Activated CD8-positive, alpha-beta memory T cell treated with anti-CD3 and anti-CD28 coated beads for 24 hours (primary cell): Measurements from ENCODE around the gene COX4I1.

Experiments used
- DNase-seq: peaks from one replicate; pipeline ENCODE4 v3.0.0-alpha.2; 2020

The COX4I1 gene

DNA sequence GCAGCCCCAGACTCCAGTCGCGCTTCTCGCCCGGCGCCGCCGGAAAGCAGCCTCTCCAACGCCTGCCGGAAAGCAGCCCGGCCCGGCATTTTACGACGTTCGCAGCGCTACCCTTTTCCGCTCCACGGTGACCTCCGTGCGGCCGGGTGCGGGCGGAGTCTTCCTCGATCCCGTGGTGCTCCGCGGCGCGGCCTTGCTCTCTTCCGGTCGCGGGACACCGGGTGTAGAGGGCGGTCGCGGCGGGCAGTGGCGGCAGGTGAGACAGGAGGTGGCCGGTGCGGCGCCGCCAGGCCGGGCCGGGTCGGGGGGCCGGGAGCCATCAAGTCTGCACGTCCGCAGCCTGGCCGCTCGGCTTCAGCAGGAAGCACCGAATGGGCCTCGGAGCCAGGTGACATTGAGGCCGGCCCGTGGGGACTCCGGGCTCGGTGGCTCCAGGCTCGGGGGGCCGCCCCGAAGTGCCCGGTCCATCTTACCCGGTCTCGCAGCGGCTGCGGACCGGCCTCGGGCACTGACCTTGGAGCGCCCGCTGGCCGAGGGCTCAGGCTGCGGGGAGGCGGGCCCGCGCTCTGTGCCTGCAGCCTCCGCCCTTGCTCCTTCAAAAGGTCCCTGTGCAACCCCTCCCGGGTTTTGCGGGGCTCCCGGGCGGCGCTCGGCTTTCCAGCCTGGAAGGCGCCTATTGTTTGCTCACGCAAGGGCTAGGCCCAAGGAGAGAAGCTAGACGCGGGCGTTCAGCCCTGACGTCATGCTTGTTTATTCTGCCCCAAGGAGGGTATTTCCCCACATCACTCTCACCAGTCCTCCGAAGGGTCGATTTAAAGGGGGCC, at the start of gene COX4I1, which contains the start of gene EMC8:
Gene COX4I1, plus strand, starts transcription at position 199 of the 824 bp plus-strand sequence. CDS start 1,511 bp downstream, outside the sequence.
Gene EMC8, minus strand, starts transcription at position 48 of the 824 bp plus-strand sequence. CDS start 249 bp downstream, outside the sequence.
- DNase-seq: peak; percentile 96

- no peak for DNase-seq
These were observed 49.7 kb upstream of the COX4I1 start for GRCh38 chr16:85749771-85750145.

DNA sequence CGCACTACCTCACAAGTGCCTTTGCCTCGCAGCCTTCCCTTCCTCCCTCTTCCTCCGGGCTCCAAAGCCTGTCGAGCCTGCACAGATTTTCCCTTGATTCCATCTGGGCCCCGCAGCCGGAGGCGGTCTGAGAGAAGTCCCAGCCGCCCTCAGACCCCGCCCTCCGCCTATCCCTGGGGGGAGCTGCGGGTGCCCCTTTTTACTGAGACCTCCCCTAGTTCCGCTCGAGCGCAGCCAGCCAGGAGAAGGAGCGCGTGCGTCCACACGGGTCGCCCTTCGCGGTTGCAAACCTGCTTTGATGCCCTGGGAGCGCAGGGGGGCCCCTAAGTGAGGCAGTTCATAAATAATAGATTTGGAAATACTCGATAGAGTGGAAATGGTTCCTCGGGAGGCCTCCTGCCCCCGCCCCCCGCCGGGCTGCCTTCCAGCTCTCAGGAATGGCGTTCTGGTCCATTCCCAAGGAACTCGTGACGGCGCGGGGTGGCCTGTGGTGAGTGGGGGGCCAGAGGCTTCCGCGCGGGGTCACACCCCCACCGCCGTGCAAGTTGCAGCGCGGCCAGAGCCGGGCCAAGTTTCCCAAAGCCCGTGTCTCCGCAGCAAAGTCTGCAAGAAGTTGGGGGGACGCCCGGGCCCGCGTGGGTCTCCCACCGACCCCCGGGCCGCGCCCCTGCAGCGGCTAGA, 49.2 kb upstream of the COX4I1 start:
- DNase-seq: peak; percentile 74

GRCh38 chr16:85750827-85751697, 48.4 kb upstream of the COX4I1 start, which contains the start of gene C16orf74:
C16orf74 (minus strand) TSS chr16:85751096; CDS start chr16:85735217, 15,879 bp downstream.
- DNase-seq: peak; percentile 62

- no peak for DNase-seq
These were observed 47.6 kb upstream of the COX4I1 start for GRCh38 chr16:85751698-85752501.

DNA sequence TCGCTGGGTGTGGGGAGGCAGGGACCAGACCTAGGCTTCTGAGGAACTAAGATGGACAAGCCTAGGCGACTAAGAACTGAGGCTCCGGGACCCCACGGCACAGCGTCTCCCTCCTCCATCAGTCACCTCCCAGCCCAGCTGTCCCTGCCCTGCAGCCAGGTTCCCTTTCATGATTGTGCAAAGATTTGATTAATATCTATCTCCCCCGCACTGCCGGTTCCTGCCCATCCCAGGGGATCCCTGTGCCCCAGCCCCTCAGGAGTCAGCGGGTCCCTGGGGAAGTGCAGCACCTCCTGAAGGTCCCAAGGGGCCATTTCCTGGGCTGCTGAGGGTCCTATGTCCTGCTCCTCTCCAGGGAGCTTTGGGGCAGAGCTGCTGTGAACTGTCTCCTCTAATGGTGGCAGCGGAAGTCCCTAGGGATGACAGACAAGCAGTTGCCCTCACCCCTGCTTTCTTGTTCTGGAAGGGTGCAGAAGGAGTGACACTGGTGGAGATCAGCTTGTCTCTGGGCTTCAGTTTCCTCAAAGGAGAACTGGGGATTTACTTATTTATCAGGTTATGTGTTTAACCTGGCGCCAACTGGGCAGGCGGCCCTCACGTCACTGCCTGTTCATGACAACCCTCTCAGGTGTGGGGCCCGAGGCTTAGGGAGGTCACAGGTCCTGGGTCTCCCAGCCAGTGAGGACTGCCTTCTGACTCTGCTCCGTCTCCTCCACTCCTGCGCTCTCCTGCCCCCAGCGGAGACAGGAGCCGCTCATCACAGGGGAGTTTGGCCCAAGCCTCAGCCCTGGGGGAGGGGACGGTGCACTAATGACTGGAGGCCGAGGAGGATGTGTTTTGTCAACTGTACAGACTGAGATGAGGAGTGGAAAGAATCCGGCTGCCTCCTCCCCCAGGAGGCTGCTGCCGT, 46.7 kb upstream of the COX4I1 start:
- DNase-seq: no peak

DNA sequence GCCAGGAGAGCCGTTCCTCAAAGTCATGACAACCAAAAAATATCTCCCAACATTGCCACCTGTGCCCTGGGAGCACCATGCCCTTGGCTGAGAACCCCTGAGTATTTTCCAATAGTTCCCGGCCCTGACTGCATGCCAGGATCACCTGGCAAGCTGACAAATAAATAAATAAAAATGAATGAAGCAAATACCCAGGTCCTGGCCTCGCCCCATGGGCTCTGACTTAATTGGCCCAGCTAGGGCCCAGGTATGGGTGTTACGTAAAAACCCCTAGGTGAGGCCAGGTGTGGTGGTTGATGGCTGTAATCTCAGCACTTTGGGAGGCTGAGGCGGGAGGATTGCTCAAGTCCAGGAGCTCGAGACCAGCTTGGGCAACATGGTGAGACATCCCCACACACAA, 45.9 kb upstream of the COX4I1 start:
- no peak for DNase-seq

DNA sequence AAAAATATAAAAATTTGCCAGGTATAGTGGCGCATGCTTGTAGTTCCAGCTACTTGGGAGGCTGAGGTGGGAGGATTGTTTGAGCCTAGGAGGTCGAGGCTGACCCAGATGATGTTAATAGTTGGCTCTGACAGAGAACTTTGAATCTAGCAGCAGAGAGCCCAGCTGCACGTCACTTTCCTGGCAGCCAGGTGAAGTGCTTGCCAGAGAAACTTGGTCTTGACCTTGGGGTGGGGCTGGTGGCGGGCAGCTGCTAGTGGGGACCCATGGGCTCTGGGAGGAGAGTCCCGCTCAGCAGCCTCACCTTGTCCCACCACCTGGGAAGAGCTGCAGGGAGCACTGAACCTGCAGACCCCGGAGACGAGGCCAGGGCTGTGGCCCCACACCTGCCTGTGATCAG, 45.5 kb upstream of the COX4I1 start:
- DNase-seq: no peak

- no peak for DNase-seq
These were observed 45.1 kb upstream of the COX4I1 start for GRCh38 chr16:85754413-85754812.

GRCh38 chr16:85755929-85756768, 43.3 kb upstream of the COX4I1 start:
- no peak for DNase-seq

DNA sequence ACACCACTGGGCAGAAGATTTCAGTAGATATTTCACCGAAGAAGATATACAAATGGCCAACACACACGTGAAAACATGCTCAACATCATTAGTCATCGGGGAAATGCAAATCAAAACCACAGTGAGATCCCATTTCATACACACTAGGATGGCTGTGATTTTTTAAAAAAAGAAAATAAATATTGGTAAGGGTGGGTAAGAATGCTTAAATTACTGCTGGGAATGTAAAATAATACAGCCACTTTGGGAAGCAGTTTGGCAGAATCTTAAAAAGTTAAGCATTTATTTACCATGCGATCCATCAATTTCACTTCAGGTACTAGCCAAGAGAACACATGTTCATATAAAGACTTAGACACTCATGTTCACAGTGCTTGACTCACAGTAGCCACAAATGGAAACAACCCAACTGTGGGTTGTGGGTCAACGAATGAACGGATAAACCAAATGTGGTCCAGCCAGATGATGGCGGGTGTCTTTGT, 42.1 kb upstream of the COX4I1 start:
- DNase-seq: no peak

DNA sequence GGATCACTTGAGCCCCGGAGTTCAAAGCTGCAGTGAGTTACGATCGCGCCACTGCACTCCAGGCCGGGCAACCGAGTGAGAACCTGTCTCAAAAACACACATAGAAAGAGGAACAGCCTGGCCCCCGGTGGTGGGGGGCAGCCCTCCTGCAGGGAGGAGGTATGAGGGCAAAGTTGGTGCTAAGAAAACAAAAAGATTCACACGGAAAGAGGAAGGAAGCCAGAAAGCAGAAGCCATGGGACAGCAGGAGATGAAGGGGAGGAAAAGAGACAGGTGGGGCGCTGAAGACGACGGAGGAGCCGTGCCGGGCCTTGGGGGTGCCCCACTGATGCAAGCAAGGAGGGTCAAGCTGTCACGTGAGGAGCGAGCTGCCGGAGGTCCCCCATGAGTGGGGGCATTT, 40.4 kb upstream of the COX4I1 start:
- DNase-seq: no peak

- DNase-seq: no peak
These were observed 39.7 kb upstream of the COX4I1 start for GRCh38 chr16:85759631-85760419.

DNA sequence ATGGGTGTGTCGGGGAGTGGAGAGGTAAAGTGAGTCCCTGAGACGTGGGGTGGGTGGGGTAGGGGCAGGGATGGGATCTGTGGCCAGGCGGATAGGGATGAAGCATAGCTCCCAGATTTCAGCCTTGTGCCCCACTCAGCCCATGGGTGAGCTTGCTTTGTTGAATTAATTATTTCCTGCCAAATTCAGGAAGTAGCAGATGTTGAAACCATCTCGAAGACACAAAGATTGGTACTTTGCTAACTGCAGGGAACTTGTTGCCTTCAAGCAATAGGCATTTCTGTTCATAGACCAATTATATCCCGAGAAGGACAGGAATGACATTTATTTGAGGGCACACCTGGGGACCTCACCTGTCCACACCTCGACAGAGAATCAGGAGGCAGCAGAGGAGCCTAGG, 37.6 kb upstream of the COX4I1 start:
- no peak for DNase-seq

- DNase-seq: no peak
These were observed 36.5 kb upstream of the COX4I1 start for GRCh38 chr16:85762970-85763369.

DNA sequence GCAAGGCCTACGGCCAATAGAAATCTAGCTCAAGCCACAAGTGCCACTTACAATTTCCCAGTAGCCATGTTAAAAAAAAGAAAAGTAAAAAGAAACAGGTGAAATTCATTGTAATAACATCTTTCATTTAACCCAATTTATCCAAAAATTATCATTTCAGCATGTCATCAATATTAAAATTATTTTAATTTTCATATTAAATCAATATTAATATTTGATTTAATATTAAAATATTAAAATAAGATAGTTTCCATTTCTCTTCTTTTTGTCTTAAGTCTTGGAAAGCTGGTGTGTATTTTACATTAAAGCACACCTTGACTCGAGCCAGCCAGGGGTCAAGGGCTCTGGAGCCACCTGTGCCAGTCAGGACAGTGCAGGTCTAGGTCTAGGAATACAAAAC, 35.9 kb upstream of the COX4I1 start:
- DNase-seq: no peak

- no peak for DNase-seq
These were observed 34.3 kb upstream of the COX4I1 start for GRCh38 chr16:85765211-85765610.

DNA sequence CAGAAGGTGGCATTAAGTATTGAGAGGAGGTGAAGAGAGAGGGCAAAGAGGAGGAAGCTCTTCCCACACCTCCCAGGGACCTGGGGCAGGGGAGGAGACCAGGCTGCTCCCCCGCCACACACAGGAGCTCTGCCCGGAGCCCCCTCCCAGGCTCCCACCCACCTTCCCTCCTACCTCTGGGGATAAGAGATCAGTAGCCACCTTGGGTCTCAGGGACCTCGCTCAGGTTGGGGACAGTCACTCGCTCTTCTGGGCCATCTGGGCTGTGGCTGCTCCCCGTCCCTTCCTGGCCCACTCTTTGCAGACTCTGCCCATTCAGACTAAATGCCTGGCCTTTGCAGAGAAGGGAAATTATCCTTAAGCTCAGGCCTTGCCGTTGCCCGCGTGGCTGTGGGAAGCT, 33.7 kb upstream of the COX4I1 start:
- no peak for DNase-seq

GRCh38 chr16:85767531-85767930, 32.0 kb upstream of the COX4I1 start:
- no peak for DNase-seq
